Renal pelvis (tissue), 4 donors: ENCODE measurements around the gene LASP1. TPM values are rescaled to one million over a fixed set of nuclear protein-coding genes. Genes with fewer than 3 reads are reported as not detected.
A peak's percentile ranks its signal among the peaks of the same experiment; 100 is the strongest.

Source experiments
- DNase-seq: peaks from one replicate; pipeline ENCODE4 v3.0.0-alpha.2; 2013
- polyA plus RNA-seq, 3 donors: library from polyadenylated mRNA; unstranded; fragments of 120-200 nt; gene quantifications; one replicate each; pipeline ENCODE4 v1.2.1, GENCODE V29; 2013; ENCODE audit not compliant: insufficient read length in 3 of 3

LASP1 gene
- polyA plus RNA-seq, 3 donors: 155 to 161 (median 157) TPM

DNA sequence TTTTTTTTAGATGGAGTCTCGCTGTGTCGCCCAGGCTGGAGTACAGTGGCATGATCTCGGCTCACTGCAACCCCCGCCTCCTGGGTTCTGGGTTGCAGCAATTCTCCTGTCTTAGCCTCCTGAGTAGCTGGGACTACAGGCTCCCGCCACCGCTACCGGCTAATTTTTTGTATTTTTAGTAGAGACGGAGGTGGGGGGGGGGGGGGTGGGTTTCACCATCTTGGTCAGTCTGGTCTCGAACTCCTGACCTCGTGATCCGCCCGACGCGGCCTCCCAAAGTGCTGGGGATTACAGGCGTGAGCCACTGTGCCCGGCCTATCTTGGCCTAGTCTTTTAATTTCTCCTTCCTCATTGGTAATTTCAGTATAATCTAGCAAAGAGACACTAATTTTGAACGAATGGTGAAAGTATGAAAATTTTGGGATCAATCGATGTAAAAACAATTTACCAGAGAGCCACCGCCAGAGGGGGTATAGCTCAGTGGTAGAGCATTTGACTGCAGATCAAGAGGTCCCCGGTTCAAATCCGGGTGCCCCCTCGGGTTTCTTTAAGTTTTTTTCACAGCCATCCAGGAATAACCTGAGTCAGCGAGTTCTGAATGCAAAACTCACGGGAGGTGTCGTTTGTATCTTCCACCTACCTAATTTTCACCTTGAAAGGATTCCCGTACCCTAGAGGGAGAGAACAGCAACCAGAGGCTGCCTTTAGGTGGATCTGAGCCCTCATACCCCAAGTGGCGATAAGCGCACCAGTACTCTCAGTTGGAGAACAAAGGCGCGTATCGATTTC, 2.5 kb upstream of the LASP1 start:
- no peak for DNase-seq

DNA sequence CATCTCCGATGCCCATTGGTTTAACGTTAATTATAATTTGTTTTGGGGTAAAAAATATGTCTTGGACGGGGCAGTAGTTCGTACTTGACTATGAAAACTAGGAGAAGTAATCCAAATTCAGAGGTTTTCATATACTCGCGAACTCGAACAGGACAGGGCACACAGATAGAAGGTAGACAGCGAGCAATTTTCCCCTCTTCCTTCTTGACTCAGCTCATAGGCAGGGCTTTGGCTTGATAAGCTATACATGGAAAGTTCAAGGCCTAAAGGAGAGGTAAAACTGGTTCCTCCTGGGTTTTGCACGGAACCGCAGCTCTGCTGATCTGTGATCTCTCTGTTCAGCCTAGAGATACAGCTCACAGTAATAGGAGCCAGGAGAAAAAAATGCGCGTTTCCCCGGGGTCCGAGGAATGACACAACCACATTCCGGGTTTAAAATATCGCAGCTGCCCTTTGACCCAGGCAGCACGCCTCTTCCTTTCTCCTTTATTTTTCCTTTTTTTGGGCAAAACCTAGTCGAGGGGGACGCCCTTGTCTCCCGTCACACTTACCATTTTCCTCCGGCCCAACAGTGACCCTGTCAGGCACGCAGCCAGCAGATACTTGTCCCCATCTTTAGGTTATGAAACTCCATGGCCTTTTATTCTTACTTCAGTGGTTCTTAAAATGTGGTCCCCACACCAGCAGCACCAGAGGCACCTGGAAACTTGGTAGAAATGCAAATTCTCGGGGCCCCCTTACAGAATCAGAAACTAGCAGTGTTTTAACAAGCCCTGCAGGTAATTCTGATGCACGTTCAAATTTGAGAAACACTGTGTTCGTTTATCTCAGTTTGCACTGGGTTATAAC, 1.7 kb upstream of the LASP1 start:
- no peak for DNase-seq

DNA sequence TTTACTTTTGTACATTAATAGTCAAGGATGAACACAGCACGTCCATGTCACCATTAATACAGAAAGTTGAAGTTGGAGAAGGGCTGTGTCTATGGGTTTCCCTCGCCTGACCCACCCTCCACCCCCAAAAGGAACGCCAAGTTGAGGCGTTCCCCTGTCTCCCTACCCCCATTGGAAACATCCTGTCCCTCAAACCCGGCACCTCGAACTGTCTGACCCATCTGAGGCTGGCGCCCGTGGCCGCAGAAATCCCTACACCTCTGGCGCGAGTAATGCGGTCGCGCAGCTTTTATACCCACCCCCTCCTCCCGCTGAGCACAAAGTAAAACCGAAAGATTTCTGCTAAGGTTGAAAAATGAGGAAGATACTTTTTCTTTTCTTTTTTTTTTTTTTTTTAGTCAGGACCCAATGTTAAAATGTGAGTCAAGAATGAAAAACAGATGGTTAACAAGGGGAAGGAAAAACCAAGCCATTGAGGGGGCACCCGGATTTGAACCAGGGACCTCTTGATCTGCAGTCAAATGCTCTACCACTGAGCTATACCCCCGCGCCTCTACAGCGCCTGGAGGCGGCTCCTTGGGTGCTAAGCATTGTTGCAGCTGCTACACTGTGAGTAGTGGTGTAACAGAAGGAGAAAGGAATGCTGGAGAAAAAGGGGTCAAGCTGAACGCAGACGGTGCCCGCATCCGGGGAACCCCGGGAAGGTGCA, 887 bp upstream of the LASP1 start:
- peak; percentile 92 for DNase-seq

DNA sequence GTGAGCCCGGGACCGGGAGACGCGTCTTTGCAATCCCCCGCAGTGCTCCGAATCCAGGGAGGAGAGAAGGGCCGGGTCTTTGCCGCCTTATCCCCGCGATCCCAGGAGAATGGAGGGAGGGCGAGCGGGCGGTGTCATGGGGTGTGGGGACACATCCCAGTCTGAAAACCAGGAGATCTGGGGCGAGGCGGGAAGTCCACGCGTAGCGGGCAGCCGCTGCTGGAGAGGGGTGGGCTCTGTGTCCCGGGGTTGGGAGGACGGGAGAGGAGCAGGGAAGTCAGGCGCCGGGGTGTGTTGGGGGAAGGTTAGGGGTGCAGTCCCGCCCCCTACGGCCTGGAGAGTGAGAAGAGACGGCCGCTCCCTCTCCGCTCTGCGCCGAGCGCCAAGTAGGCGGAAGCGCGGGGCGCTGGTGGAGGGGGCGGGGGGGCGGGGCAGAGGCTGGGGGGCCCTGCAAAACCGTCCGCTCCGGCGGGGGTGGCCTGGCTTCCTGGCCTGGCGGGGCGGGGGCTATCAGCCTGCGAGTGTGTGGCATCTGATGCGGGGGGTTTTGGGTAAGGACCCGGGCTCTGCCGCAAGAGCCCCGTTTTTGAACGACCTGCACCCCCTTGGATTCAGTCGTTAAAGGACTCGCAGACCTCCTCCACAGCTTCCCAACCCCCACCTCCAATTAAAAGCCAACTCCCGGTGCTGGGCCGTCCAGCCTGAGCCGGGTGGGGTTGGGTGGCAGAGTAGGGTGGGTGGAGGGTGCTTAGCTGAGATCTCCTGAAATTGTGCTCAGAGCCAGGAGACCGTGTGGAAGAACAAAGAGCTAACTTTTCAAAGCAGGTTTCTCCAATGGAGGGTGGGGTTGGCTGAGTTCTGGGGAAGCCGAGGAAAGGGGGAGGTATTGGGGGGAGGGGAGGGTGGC, 654 bp downstream of the LASP1 start:
- no peak for DNase-seq

DNA sequence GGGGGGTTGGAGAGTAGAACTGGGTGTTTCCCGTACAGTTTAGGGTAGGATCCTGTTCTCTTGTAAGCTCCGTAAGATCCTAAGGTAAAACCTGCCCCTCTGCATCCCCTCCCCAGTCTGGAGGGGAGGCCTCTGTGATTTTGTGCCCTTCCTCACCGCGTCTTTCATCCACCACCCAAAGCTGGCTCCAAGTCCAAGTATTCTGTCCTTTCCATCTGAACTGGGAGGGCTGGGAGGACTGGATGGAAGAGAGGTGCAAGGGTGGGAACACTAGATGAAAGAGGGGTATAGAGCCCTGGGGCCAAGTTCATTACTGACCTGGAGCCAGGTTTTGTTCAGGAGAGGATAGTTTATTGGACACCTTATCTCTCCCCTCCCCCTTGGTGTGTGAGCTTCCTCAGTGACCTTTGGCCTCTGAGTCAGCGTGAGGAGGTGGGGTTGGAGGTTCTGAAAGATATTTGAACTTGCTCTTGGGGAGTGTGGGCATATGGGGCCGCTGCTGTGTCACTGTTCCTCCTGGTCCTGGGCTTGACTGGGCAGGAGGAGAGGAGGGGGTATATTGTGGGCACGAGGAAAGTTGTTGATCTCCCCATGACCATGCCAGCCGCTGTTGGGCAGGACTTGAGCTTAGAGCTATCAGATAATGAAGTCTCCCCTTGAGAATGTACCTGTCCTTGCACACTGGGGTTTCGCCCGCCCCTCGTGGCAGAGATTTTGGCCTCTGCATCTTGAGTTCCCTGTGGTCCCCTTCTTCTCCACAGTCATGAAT, 1.6 kb downstream of the LASP1 start:
- DNase-seq: peak; percentile 58

DNA sequence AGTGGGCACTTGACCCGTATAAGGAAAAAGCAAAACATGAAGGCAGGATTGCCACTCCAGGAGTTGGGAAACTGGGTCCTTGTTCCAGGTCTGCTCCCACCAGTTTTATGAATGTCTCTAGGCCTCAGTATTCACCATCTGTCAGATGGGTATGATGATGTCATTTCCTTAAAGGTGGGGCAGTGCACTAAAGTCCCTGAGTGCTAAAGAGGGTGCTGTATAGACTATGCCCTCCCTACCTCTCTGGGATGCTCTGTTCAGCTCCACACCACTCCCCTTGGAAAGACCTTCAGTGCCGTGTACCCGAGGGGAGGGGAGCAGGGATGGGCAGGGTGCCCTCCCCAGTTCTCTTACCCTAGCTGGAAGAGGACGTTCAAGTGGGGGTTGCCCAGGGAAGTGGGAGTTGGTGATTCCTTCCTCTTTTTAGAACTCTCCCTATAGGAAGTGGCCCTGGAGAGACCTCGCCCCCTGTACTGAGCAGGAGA, 2.2 kb downstream of the LASP1 start:
- no peak for DNase-seq

DNA sequence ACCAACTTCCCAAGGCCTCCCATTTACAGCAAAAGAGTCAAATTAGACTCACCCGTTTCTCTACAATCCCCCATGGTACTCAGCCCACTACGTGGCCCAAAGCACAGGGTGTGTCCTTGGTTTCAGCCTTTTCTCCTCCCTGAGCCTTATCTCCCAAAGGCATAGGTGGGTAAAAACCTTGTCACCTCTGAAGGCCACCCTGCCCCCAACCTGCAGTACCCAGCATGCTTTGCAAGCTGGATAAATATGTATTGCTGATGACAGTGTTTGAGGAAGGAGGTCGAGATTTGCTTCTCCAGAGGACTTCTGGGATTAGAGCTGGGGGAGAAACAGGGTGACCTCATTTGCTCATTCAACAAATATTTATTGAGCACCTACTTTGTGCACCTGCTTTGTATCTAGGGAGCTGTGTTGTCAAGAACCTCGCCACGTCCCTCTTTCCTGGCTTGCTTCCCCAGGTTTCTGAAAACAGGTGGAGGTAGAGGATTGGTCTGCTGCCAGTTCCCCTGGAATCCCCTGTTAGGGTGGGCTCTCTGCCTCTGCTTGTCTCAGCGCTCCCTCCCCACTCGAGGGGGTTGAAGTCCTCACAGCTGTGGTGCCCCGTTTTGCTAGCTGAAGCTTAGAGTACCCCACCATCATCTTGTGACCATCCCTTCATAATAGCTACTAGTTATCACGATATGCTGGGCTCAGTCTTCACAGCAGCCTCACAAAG, 3.0 kb downstream of the LASP1 start:
- no peak for DNase-seq

DNA sequence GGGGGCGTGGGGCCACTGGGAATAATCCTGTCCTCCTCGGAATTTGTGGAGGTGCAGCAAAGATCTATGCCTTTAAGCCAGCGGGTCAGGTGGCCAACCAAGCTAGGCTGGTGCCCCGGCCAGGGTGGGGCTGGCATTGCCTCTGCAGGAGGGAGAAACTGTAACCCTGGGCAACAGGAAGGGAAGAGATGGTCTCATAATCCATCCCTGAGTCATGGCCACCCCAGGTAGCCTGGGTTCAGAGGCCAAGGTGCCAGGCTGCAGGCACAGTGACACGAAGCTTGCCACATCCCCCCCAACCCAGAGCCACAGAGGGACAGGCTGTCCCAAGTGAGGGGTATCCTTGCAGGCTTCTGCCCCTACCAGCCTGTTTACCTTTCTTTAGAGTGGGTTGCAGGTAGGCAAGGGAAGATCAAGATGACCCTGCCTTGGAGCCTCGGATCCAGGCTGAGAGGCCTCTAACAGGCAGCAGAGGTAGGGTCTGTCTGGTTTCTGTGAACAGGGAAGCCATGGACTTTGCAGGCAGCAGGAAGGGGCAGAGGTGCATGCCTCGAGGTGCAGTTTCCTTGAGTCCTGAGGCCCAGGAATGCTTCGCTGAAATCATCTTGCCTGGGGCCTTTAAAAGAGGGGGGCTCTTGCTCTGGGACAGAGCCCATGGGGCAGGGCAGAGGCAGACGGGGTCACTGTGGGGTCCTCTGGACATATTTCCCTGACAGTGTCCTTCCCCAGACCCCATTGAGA, 4.0 kb downstream of the LASP1 start:
- no peak for DNase-seq

DNA sequence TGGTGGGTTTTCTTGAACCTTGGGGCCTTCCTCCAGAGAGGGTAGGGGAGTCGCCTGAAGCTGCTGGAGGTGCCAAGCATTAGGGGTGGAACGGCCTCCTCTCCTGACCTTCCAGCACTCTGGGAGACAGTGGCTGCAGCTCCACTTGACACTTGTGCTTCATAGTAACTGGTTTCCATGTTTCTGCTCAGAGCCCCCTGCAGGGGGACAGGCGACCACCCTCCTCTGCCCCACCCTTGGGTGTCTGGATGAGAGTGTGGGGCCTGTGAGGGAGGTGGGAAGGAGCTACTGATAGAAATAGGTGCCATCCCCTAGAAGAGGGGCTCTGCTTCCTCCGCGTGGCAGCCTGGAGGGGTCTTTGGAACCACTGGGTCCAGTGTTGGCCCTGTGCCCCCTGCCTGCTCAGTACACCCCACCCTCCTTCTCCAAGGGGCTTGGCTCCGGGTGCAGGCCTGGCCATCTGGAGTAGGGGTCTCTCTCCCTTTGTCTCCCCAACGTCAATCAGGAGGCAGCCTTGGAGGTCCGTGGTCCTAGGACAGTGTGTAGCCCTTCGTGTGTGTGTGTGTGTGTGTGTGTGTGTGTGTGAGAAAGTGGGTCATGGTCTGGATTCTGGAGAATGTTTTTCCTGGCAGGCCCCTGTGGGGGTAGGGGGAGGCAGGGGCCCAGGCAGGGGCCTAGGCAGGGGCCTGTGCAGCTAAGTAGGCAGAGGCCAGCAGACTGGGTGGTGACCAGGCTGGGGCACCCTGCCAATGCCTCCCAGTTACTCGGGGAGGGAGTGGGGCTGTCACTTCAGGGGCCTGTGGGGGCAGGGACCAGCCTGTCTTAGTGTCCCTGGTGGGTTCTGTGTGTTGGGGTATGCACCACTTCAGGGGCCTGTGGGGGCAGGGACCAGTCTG, 4.9 kb downstream of the LASP1 start:
- no peak for DNase-seq

DNA sequence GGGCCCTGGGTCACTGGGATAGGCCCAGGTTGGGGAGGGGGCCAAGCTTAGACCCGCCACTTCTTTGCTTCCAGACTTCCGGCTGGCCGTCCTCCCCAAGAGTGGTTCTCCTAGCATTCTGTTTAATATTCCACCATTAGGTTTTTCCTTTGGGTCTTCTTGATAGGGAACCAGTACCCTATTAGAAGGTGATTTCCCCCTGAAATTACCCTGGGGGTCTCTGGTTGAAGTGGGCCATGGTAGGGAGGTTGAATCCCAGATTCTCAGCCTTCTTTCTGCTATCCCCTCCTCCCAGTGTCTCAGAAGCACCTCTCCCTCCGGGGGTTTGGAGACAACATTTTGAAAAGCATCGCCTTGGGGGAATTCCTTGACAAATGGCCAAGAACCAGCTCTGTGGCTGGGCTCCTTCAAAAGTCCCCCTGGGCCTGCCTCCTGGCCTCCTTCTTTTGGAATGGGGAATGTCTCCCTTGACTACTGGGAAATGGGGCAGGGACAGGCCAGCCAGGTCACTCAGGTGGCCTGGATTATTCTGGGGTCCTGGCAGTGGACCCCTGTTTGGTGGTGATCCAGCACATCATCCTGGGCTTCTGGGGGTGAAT, 5.7 kb downstream of the LASP1 start:
- no peak for DNase-seq

DNA sequence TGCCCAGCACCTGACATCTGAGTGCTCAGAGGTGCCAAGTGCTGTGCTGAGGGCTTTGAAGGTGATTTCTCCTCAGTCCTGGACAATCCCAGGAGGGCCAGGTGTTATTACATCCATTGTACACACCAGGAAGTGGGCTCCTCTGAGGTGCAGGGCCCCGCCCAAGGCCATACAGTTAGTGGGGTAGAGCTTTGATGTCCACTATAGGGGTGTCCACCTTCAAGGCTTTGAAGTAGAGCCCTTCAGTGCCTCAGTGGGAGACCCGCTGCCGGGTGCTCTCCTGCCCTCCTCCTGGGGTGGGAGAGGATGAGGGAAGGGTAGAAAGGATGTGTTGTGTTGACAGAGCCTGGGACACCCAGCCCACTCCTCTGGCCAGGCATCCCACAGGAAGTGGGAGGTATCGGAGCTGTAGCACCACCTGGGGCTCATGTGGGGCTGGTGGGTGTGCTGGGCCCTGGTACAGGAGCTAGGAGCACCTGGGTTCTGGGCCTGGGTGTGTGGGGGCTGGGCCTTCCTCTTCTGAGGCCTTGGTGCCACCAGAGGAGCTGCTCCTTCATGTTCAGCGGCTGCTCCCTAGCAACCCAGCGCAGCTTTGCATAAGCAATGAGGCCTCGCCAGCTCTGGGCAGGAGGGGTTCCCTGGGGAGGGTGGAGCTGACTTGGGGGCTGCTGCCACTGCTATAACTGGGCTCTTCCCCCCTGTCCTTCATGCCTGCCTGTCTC, 7.4 kb downstream of the LASP1 start:
- no peak for DNase-seq

DNA sequence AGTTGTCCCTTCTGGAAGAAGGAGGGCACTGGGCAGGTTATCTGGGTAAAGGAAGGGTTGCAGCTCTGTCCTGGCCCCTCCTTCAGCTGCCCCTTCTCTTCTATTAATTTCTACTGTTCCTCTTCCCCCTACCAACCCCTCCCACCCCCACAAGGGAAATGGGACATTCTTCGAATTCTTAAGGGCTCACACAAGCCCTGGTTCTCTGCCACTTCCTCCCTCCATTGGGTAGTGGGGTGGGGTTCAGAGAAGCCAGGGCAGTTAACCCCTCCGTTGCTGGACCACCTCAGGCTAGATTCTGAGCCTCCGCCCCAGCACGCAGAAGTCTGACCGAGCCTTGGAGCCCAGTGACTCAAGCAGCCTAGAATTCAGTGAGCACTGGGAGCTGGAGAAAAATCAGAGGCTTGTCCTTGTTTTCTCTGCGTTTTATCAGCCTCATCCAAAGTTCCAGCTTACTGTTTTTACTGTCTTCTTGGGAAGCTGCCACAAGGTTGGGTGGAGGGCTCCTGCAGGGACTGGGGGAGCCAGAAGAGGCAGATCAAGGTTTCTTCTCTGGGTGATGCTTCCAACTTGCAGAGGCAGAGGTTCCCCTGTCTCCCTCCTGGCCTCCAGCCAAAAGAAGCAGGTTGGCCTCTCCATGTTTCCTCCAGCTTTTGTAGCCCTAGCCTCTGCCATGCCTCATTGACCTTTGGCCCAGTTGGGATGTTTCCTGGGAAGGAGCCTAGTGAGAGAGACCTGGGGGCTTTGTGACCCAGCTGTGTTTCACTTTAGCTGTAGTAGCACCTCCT, 10.2 kb downstream of the LASP1 start:
- DNase-seq: peak; percentile 78

DNA sequence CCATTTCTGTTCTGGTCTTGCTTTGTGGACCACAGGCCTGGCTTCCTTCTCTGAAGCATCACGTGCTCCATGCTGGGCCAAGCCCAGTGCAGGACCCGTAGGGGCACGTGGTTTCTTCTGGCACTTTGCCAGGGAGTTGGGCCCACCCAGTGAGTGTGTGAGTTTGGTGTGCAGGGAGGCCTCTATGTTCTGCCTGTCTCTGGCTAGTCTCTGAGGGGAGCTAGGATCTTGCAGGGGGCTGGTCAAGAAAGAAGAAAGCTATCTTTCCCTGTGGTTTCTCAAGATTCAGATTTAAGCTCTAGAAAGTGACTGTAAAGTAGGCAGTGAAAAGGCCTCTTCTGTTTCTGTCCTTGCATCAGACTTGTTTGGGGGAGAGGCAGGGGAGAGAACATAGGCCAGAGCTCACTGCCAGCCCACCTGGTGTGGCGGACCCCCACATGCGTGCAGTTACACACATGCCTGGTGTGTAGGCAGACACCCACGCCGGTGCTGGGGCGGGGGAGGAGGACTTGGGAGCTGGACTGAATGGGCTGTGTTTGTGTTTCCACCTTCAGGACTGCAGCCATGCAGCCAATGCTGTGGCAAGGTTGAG, 11.8 kb downstream of the LASP1 start:
- no peak for DNase-seq

DNA sequence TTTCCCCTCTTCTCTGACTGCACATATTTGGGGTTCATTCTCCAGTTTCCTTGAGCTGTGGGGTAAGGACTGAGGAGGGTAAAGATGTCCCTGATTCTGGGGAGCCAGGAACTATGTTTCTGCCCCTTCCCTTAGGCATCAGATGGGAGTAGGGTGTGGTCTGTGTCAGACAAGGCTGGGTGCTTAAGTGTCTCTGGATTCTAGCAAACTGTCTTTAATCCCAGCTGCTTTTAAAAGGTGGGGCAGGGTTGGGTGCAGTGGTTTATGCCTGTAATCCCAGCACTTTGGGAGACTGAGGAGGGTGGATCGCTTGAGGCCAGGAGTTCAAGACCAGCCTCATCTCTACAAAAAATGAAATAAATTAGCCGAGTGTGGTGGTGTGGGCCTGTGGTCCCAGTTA, 13.0 kb downstream of the LASP1 start:
- DNase-seq: no peak
